GM19463 (cell line): ENCODE results near the gene KNCN.

Source experiments
- ATAC-seq: cut with Tn5 transposase; IDR thresholded peaks from one replicate; pipeline ENCODE4 v1.9.1; 2021; ENCODE audit warnings: mild to moderate bottlenecking, moderate library complexity; ENCODE audit not compliant: unreplicated experiment

Gene KNCN

GRCh38 chr1:46569116-46569515, 17.7 kb upstream of the KNCN start:
- no peak for ATAC-seq

DNA sequence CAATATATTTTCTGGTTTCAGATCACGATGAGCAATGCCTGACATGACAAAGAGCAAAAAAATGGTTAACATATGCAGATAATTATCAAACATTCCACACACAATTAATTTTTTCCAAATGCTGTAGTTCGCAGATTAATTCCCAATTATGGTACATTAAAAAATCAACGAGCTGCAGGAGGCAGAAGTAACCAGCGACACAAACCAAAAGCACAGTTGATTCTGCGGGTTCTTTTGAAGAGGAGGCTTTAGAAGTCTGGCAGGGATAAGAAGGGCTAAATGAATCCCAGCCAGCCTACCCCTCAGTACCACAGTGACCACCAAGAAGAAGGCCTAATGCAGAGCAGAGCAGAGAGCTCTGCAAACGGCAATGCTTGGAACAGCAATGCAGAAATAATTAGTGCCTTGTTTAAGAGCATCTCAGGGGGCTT, 17.0 kb upstream of the KNCN start:
- no peak for ATAC-seq

DNA sequence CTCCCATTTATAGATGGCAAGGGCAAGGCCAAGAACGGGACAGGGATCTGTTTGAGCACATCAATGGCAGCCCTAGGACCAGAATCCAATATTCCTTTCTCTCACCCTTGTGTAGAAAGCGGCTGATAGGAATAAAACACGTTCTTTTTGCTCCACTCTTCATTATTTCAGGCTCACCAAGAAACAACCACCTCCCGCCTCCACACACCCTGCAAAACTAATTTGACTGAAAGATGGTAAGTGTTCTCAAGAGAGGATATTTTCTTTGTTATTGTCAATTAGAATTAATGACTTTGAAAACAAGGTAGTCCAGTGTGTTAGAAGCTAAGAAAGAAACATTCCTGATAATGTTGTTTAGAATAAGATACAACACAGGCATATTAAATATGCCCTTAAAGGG, 11.9 kb upstream of the KNCN start:
- ATAC-seq: no peak

- no peak for ATAC-seq
Measured at GRCh38 chr1:46562498-46562897, 11.1 kb upstream of the KNCN start.

GRCh38 chr1:46558966-46559365, 7.5 kb upstream of the KNCN start:
- no peak for ATAC-seq

DNA sequence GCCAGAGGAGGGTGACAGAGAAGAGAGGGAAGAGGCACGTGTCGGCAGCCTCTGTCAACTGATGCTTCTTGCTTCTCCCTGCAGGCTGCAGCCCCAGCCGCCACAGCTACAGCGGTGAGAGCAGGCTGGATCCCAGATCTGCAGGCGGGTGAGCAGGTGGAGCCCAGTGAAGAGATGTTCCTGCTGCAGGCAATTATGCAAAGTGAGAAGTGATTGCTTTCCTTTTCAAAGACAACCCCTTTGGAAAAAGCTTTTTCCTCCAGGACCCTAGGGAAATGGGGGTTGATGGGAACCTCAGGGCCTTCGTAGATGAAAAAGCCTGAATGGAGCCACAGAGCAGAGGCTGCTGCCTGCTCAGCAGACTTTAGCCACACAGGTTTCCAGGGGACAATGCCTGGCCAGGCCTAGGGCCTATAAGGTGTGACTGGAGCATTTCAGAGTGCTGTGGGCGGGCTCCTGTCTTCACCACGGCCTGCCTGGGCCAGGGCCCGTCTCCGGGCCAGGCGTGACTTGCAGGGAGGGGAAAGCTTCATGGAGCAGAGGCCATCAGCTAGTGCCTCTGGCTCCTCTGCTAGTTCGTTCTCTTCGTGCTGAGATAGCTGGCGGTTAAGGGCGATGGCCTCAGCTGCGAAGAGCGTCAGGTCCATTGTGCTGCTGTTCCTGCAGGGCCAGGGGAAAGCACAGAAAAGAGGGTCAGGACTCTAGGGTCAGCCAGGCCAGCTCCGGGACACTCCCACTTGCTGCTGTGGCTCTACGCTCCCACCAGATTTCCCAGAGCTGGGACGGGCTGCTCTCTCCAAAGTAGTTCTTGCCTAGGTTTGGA, 6.9 kb upstream of the KNCN start:
- ATAC-seq: no peak

DNA sequence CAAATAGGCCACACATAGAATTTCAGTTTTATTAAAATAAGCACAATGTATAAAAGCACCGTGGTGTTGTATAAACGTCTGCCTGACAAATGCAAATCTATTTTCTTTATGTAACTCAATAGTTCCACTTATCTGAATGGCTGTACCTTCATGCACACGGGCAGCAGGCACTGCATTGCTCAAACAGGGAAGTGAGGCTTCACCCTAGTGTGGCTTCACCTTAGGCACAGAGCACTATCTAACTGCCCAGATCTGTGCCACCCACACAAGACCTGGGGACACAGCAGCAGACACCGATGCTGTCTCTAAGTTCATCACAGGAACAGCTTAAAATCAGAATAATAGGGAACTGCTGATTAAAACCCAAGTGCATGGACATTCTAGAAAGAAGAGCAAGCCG, 6.0 kb upstream of the KNCN start:
- ATAC-seq: no peak

GRCh38 chr1:46556822-46557221, 5.4 kb upstream of the KNCN start:
- no peak for ATAC-seq

DNA sequence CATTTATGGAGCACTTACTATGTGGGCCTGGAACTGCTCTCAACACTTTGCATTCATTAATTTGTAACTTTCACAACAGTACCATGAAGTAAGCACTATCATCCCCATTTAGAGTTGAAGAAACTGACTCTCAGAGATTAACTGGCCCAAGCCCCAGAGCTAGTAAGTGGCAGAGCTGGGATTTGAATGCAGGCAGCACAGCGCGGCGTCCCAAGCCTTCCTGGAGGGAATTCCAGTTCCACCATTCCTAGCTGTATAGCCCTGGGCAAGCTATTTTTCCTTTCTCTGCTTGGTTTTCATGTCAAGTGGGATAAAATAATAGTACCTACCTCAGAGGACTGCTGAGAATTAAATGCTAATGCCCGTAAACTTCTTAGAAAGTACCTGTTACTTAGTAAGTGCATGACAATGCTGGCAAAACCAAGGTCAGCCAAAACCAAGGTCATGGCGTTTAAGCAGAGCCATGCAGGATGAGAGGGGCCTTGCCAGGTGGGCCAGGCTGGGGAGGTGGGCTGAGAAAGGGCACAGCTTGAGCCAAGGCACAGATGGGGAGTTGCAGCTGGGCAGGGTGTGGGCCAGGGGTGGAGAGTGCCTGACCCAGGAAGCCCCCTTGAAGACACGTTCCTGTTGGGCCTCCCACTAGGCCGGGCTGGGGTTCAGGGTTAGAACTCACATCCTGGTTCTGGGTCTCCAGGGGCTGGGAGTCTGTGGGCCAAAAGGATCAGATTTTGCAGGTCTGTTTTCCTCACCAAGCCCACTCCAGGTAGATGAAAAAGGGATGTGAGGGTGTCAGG, 4.6 kb upstream of the KNCN start:
- ATAC-seq: no peak

DNA sequence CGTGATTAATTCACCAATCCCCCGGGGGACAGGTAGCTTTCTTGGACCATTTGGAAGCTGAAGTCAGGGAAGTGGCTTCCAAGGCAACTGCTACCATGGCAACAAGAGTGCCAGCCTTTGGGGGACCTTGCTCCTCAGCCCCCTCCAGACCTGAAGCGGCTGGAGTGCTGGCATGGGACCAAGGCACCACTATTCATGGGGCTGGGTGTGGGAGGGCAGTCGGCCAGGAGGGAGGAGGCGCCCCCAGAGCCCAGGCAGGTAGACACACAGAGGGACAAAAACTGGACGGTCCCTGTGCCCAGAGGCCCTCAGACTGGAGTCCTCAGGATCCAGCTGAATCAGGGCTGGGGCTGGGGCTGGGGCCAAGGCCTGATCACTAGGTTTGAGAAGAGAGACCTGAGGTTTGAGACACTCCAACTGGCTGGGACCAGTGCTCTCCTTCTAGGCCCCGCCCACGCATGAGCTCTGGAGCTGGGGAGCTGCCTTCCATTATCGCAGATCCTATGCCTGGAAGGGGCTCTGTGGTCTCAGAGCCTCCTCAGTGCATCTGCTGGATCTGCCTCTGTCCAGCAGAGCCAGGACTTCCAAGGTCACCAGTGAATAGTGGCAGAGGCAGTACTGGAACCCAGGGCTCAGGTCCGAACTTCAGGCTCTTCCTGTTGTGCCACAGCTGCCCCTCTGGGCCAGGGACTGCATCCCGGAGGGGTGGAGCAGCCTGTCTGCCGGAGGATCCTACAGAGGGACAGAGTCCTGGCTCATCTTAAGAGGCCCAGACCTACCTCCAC, 3.3 kb upstream of the KNCN start:
- ATAC-seq: no peak

- ATAC-seq: no peak
Measured at GRCh38 chr1:46554236-46554596, 2.8 kb upstream of the KNCN start.

DNA sequence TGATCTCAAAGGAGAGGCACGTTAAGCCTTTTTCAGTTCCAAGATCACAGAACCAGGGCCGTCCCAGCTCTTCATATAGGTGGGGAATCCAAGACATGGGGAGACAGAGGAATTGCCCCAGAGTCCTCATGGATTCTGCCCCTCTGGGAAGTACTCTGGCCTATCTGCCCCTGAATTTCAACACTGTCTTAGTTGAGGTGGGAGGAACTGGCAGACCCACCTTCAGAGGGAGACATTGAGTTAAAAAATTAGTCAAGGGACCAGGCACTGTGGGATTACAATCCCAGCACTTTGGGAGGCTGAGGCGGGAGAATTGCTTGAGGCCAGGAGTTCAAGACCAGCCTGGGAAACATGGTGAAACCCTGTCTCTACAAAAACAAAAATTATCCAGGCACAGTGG, 2.1 kb upstream of the KNCN start:
- ATAC-seq: no peak

GRCh38 chr1:46552357-46553237, 1.1 kb upstream of the KNCN start:
- ATAC-seq: no peak

DNA sequence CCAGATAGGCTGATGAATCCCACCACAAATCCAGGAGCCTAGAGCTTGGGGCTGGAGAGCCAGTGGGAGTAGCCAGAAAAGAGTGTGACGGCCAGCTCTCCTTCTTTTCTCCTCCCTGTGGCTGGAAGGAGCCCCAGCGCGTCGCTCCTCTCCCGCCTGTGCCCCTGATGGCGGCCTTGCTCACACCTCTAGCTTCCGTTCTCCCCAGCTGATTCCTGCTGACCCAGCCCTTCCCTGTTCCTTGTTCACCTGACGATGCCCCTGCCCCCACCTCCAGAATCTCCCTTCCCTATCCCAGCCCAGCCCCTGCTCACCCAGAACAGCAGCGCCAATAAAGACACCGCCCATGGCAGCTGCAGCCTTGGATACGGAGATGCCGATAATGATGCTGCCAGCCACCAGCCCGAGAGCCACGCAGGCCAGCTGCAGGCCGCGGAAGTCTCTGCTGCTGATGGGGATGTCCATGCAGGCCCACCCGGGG, 656 bp downstream of the KNCN start:
- ATAC-seq: no peak

- ATAC-seq: no peak
Measured at GRCh38 chr1:46549697-46550681, 1.5 kb downstream of the KNCN start.

GRCh38 chr1:46547481-46548383, 3.7 kb downstream of the KNCN start:
- ATAC-seq: no peak

DNA sequence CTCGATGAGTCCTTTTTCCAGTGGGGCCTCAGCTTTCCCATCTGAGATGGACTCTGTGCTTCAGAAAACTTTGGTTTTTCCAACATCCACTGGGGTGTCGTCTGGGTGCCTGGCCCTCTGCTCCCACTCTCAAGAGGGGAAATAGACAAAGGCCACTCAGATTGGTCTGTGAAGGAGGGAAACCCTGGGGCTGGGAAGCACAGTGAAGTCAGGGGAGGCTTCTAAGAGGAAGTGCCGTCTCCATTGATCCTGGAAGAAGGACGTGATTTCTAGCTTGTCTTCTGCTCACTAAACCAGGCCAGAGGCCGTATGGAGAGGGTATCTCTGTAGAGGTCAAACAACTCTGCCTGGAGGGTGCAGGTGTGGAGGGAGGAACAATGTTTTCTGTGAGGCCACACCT, 5.2 kb downstream of the KNCN start:
- no peak for ATAC-seq

DNA sequence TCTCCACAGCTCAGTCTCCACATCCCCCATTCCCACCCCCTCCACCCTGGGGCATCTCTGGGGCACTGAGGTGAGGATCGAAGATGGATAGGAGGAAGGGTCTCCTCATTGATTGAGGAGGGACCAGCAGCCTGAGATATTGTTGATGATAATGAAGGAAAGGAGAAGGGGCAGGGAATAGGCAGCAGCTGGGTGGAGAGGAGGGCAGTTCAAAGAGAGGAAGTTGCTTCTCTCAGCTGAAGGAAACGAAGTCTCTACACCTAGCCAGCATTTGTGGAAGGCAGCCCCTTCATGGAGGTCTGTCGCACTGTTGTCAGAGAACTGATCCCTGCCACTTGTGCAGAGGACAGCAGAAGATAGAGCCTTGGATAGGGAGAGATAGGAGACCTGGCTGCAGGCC, 5.7 kb downstream of the KNCN start:
- ATAC-seq: no peak
